Skin of body (tissue), 3 donors: ENCODE measurements around the gene KCNE5. TPM values are rescaled to one million over a fixed set of nuclear protein-coding genes. Genes with fewer than 3 reads are reported as not detected.
"Not testable (repeated sequence)": the region's sequence is repeated elsewhere in the genome, so short reads cannot be mapped to it uniquely, and the experiment has no call there.

Experiments
- DNase-seq: peaks from one replicate; lab custom pipeline; 2025; lab: John Stamatoyannopoulos, UW
- small RNA-seq: library from RNA; depleted of rRNA; stranded (forward); fragments of <200 nt; gene quantifications from one replicate; pipeline ENCODE3, GENCODE V24; 2014; ENCODE audit warnings: low replicate concordance
- total RNA-seq: library from RNA; depleted of rRNA; stranded (reverse); fragments of >200 nt; gene quantifications from one replicate; pipeline ENCODE4 v1.2.3, GENCODE V29; 2014

The KCNE5 gene
- total RNA-seq, 1 donor from 2014 or later: 1.8 TPM

DNA sequence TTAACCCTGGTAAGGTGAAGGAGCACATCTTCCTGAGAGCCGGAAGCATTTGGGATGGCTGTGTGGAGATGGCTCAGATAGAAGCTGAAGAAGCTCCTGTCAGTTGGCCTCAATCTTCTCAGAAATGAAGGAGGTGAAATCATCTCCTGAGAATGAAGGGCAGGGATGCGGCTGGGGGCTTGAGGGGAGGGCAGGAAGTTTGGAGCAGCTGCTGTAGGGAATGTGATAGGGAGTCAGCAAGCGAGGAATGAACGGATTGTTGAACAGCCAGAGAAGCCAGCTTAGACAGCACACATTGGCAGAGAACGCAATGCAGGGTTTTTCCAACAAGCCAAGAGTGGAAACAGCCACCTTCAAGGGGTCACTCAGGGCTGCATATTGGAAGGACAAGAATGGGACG, 10.0 kb downstream of the KCNE5 start:
- DNase-seq: no peak

DNA sequence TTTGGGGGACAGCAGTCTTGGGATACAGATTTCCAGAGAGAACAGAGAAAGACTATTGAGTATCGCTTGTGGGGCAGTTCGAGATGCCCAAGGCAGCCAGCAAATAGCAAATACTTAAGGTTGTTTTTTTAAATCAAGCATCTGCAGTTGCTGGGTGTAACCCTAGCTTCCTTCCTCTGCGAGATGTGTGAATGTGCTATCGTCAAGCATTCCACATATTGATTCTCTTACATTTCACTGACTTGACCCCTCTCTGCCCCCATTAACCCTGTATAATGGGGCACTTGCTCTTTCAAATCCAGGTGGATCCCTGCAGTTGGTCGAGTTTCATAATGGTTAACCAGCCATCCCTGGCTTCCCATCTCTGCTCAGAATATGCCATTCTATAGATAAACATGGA, 23.5 kb downstream of the KCNE5 start:
- no peak for DNase-seq

GRCh38 chrX:109600237-109600651, 24.7 kb downstream of the KCNE5 start:
- DNase-seq: no peak

GRCh38 chrX:109596015-109596414, 29.0 kb downstream of the KCNE5 start:
- no peak for DNase-seq

DNA sequence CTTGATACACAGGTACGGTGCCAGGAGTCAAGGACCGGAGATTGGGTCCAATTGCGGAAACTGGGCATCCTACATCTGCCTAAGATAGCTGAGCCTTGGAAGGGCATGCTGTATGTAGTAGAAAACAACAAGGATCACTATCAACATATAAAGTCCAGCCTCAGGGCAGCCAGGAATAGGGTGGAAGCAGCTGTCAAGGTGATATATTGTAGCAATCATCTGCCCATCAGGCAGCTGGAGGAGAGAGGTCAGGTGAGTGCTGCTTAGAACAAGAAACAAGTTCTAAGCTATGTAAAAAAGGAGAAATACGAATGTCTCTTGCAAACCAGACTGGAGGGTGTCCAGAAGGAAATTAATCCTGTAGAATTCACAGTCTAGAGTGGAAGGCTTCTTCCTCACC, 34.8 kb downstream of the KCNE5 start:
- no peak for DNase-seq

DNA sequence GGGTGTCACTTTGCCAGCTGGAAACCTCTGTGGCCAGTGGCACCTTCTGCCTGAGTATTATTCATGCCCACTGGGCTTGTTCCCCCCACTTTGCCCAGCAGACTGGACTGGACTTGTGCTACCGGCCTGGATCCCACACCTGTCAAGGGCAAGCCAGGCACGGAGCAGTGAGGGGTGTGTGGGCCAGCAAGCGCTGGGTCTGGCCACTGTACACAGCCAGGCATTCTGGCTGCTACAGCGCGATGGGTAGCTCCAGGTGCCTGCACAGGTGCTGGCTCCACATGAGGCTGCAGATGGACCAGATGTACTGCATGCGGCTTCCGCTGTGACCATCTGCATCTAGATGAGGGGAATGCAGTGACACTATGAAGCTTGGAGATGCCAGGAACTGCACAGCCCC, 39.5 kb downstream of the KCNE5 start:
- DNase-seq: no peak

DNA sequence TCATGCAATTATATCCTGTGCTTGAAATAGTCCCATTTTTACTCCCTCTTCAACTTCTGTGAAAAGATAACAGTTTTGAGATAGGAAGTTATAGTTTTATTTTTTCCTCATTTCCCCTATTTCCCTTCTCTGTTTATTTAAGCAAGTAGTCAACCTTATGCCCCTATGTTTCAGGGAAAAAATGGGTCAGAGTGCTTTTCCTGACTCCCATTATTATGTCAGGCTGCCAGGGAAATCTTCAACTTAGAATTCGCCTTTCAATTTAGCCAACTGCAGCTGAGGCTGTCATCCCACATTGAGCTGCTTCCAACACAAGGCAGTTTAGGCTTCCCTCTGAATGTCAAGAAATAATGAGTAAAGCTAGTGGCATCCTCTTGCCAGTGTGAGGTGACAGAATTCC, 46.1 kb downstream of the KCNE5 start:
- no peak for DNase-seq

DNA sequence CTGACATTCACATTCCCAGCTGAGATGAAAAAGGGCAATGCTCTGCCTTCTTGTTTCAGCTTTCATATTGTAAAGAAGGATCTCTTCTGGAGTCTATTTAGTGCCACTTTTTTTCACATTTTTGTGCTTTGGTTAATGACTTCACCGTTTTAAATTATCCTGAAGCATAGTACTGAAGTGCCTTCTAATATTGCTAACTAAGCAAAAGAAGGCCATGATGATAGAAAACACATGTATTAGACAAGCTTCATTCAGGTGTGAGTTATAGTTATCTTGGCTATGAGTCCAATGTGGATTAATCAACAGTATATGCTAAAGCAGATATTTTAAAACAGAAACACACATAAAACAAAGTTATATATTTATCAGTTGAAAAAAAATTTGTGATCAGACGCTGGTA, 47.9 kb downstream of the KCNE5 start:
- DNase-seq: no peak

DNA sequence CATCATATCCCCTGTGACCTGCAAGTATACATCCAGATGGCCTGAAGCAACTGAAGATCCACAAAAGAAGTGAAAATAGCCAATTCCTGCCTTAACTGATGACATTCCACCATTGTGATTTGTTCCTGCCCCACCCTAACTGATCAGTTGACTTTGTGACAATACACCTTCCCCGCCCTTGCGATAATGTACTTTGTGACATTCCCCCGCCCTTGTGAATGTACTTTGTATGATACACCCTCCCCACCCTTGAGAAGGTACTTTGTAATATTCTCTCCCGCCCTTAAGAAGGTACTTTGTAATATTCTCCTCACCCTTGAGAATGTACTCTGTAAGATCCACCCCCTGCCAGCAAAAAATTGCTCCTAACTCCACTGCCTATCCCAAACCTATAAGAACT, 48.9 kb downstream of the KCNE5 start:
- DNase-seq: not testable (repeated sequence)

Small RNA genes within 50 kb of the gene (small RNA-seq; reads per million reads assigned to genes)
- gene AL118496.2: not detected

Other genes with a start within 250 kb of the KCNE5 start
- not detected for gene GUCY2F, start 143.1 kb downstream of the KCNE5 start, total RNA-seq
- 15.2 TPM for gene NXT2, start 88.3 kb downstream of the KCNE5 start, total RNA-seq
- 34.9 TPM for gene ACSL4, start 108.1 kb upstream of the KCNE5 start, total RNA-seq